GM12864 (cell line): Measurements from ENCODE around the gene HECTD4.
"Not testable (repeated sequence)": the region's sequence is repeated elsewhere in the genome, so short reads cannot be mapped to it uniquely, and the experiment has no call there.

Experiments
- DNase-seq: peaks from one replicate; pipeline ENCODE4 v3.0.0-alpha.2; 2011; ENCODE audit warnings: low read depth
- H3K4me3 ChIP-seq: 2 replicates; pipeline ENCODE4 v1.5.1; 2011; ENCODE audit warnings: mild to moderate bottlenecking, low read depth, low read length, control low read depth
- CTCF ChIP-seq: IDR thresholded peaks from 2 replicates; pipeline ENCODE4 v1.5.1; 2011; ENCODE audit warnings: low read depth, mild to moderate bottlenecking, moderate library complexity, low read length, control low read depth, inconsistent platforms; ENCODE audit errors: missing control alignments

Gene HECTD4

GRCh38 chr12:112115259-112116045 is 266.8 kb downstream of the HECTD4 start:
- TF ChIP-seq CTCF: no peak
- DNase-seq: no peak

GRCh38 chr12:112112409-112113133 is 269.7 kb downstream of the HECTD4 start:
- no peak for TF ChIP-seq CTCF
- DNase-seq: no peak
- no peak overlapping the region for H3K4me3 ChIP-seq

More at GRCh38 chr12:112115259-112116045, 266.8 kb downstream of the HECTD4 start:
- no peak overlapping the region for H3K4me3 ChIP-seq

GRCh38 chr12:112111931-112112330 is 270.3 kb downstream of the HECTD4 start:
- DNase-seq: no peak
- H3K4me3 ChIP-seq: no peak overlapping the region
- no peak for TF ChIP-seq CTCF

GRCh38 chr12:112110787-112111662 is 271.2 kb downstream of the HECTD4 start:
- not testable (repeated sequence) for DNase-seq, H3K4me3 ChIP-seq
